PC-3 (cell line): ENCODE data around the gene PFDN2.

Experiments
- CTCF ChIP-seq: fragments of 300-600 bp; sonication (generic); conservative IDR thresholded peaks from 2 replicates; pipeline ENCODE4 v1.5.1; 2017; ENCODE audit warnings: antibody characterized with exemption, low read depth, mild to moderate bottlenecking, low read length
- EZH2 ChIP-seq: fragments of 300-600 bp; sonication (generic); IDR thresholded peaks from one replicate; pipeline ENCODE4 v1.6.1; 2017; ENCODE audit warnings: antibody characterized with exemption, mild to moderate bottlenecking, low read length; ENCODE audit not compliant: unreplicated experiment

GRCh38 chr1:161122967-161123366 lies 5.1 kb upstream of the PFDN2 start:
- TF ChIP-seq CTCF: no peak
- no peak for TF ChIP-seq EZH2
